IMR-90 (cell line): ENCODE data around the gene DEAF1. TPM values are rescaled to one million over a fixed set of nuclear protein-coding genes. Genes with fewer than 3 reads are reported as not detected.

Source experiments
- ATAC-seq: fragments of 200-7000 bp; cut with Tn5 transposase; 2 replicates; pipeline ENCODE4 v1.9.1; 2020; ENCODE audit warnings: low read depth, mild to moderate bottlenecking, moderate library complexity
- BruUV-seq: library from RNA; stranded (reverse); fragments of 400-500 nt; replicated peaks from 2 replicates; lab custom pipeline; 2021; lab: Mats Ljungman, UMichigan
- CTCF ChIA-PET: fragments of 300-600 bp; formaldehyde crosslinking; extraction: SDS; loops from one replicate; lab custom pipeline; 2021; ENCODE audit warnings: antibody characterized with exemption; lab: Yijun Ruan, JAX
- POLR2A ChIA-PET: fragments of 300-600 bp; sonication (Branson Sonifier 250); formaldehyde crosslinking; loops from one replicate; lab custom pipeline; 2022; ENCODE audit warnings: antibody characterized with exemption; ENCODE audit not compliant: unreplicated experiment; lab: Charles Lee
- DNase-seq: peaks from one replicate; pipeline ENCODE4 v3.0.0; 2013
- H2AFZ ChIP-seq: replicated peaks from 2 replicates; pipeline ENCODE3; 2013; ENCODE audit warnings: low read length, mild to moderate bottlenecking; ENCODE audit not compliant: poor library complexity
- H2AK5ac ChIP-seq: 2 replicates; pipeline ENCODE4 v1.6.1; 2013; ENCODE audit warnings: low read depth, low read length, inconsistent platforms
- H2AK9ac ChIP-seq: replicated peaks from 2 replicates; pipeline ENCODE3; 2013; ENCODE audit warnings: mild to moderate bottlenecking, low read depth, low read length, moderate library complexity; ENCODE audit not compliant: poor library complexity
- H2BK120ac ChIP-seq: 2 replicates; pipeline ENCODE4 v1.6.1; 2013; ENCODE audit warnings: low read depth, low read length, inconsistent platforms
- H2BK15ac ChIP-seq: 3 replicates; pipeline ENCODE4 v1.6.1; 2013; ENCODE audit warnings: low read depth, low read length, inconsistent platforms
- H2BK20ac ChIP-seq: 2 replicates; pipeline ENCODE4 v1.6.1; 2013; ENCODE audit warnings: low read depth, mild to moderate bottlenecking, inconsistent platforms, low read length, moderate library complexity
- H2BK5ac ChIP-seq: 2 replicates; pipeline ENCODE4 v1.6.1; 2013; ENCODE audit warnings: mild to moderate bottlenecking, low read depth, low read length, inconsistent platforms; ENCODE audit not compliant: poor library complexity, severe bottlenecking
- H3K14ac ChIP-seq: replicated peaks from 2 replicates; pipeline ENCODE4 v1.6.1; 2013; ENCODE audit warnings: low read depth, low read length, inconsistent platforms
- H3K18ac ChIP-seq: 2 replicates; pipeline ENCODE4 v1.6.1; 2013; ENCODE audit warnings: low read depth, low read length, control low read depth
- H3K23ac ChIP-seq: 2 replicates; pipeline ENCODE4 v1.6.1; 2013; ENCODE audit warnings: low read depth, low read length, inconsistent platforms
- H3K27ac ChIP-seq: 2 replicates; pipeline ENCODE4 v1.5.1; 2013; ENCODE audit warnings: mild to moderate bottlenecking, control low read depth, low read length; ENCODE audit not compliant: insufficient read depth
- H3K27me3 ChIP-seq: 2 replicates; pipeline ENCODE4 v1.6.1; 2013; ENCODE audit warnings: low read length; ENCODE audit not compliant: control insufficient read depth, insufficient read depth
- H3K36me3 ChIP-seq: 2 replicates; pipeline ENCODE4 v1.6.1; 2013; ENCODE audit warnings: low read length, mixed read lengths; ENCODE audit not compliant: control insufficient read depth, insufficient read depth
- H3K4ac ChIP-seq: 2 replicates; pipeline ENCODE4 v1.6.1; 2013; ENCODE audit warnings: low read depth, low read length, inconsistent platforms
- H3K4me1 ChIP-seq: 2 replicates; pipeline ENCODE4 v1.6.1; 2013; ENCODE audit warnings: low read length, mixed read lengths; ENCODE audit not compliant: control insufficient read depth, insufficient read depth
- H3K4me2 ChIP-seq: 2 replicates; pipeline ENCODE4 v1.6.1; 2013; ENCODE audit warnings: low read depth, mild to moderate bottlenecking, control low read depth, low read length, moderate library complexity
- H3K4me3 ChIP-seq: 2 replicates; pipeline ENCODE4 v1.5.1; 2013; ENCODE audit warnings: low read depth, mild to moderate bottlenecking, control low read depth, low read length, moderate library complexity; ENCODE audit not compliant: insufficient read depth
- H3K56ac ChIP-seq: 2 replicates; pipeline ENCODE4 v1.6.1; 2013; ENCODE audit warnings: low read length, inconsistent platforms; ENCODE audit not compliant: insufficient read depth; ENCODE audit errors: extremely low read depth
- H3K79me1 ChIP-seq, 2 experiments: 2 replicates each; pipeline ENCODE4 v1.6.1; 2013; ENCODE audit warnings: low read length in 2 of 2, inconsistent platforms in 1 of 2, low read depth in 1 of 2
- H3K9ac ChIP-seq: 2 replicates; pipeline ENCODE4 v1.6.1; 2013; ENCODE audit warnings: low read depth, low read length, control low read depth
- H3K9me1 ChIP-seq: 2 replicates; pipeline ENCODE4 v1.6.1; 2013; ENCODE audit warnings: low read length, inconsistent platforms; ENCODE audit not compliant: insufficient read depth
- H3K9me3 ChIP-seq: 2 replicates; pipeline ENCODE4 v1.6.1; 2013; ENCODE audit warnings: low read length; ENCODE audit not compliant: control insufficient read depth, insufficient read depth
- H4K20me1 ChIP-seq: 2 replicates; pipeline ENCODE4 v1.6.1; 2013; ENCODE audit warnings: low read length, inconsistent platforms; ENCODE audit not compliant: insufficient read depth
- H4K5ac ChIP-seq: 2 replicates; pipeline ENCODE4 v1.6.1; 2013; ENCODE audit warnings: mild to moderate bottlenecking, low read depth, low read length, control low read depth
- H4K8ac ChIP-seq, 2 experiments: 2 replicates each; pipeline ENCODE4 v1.6.1; 2013; ENCODE audit warnings: low read depth in 2 of 2, low read length in 2 of 2, control low read depth in 1 of 2, inconsistent platforms in 1 of 2
- H4K91ac ChIP-seq: 2 replicates; pipeline ENCODE4 v1.6.1; 2013; ENCODE audit warnings: low read depth, low read length, inconsistent platforms; ENCODE audit not compliant: insufficient read depth
- CHD1 ChIP-seq: IDR thresholded peaks from 2 replicates; pipeline ENCODE4 v1.6.1; 2012; ENCODE audit warnings: low read depth, low read length, improper control_type of control experiment
- MAFK ChIP-seq: IDR thresholded peaks from 2 replicates; pipeline ENCODE4 v1.6.1; 2012; ENCODE audit warnings: low read depth, low read length, improper control_type of control experiment
- NFE2L2 ChIP-seq: fragments of 150-350 bp; IDR thresholded peaks from 2 replicates; pipeline ENCODE4 v1.6.1; 2016; ENCODE audit warnings: low read depth, mild to moderate bottlenecking, low read length
- RAD21 ChIP-seq: IDR thresholded peaks from 2 replicates; pipeline ENCODE4 v1.6.1; 2012; ENCODE audit warnings: low read length, improper control_type of control experiment
- RCOR1 ChIP-seq: IDR thresholded peaks from 2 replicates; pipeline ENCODE4 v1.6.1; 2012; ENCODE audit warnings: mild to moderate bottlenecking, low read length, improper control_type of control experiment; ENCODE audit not compliant: insufficient replicate concordance
- WGBS, 2 experiments: methylation state at CpG; one replicate each; pipeline versions ENCODE4 v1.1.5 to v1.1.7; 2013; ENCODE audit warnings: missing lambda C conversion rate in 2 of 2; ENCODE audit not compliant: insufficient read length in 1 of 2; ENCODE audit errors: extremely low coverage in 2 of 2; 5-methylcytosine and 5-hydroxymethylcytosine counted together
- dilution Hi-C: fragments of 300-500 bp; cut with HindIII; formaldehyde crosslinking; loops from one replicate; pipeline ENCODE4 v1.14.3; 2018; ENCODE audit warnings: low sequenced_read_pairs; ENCODE audit not compliant: unreplicated experiment
- in situ Hi-C: fragments of 300-500 bp; cut with MboI; formaldehyde crosslinking; loops from 3 replicates; pipeline ENCODE4 v1.14.3; 2019; ENCODE audit warnings: low sequenced_read_pairs, inconsistent platforms, mixed read lengths
- intact Hi-C: fragments of 100-400 bp; cut with micrococcal nuclease; formaldehyde crosslinking; loops from 2 replicates; pipeline ENCODE4 v1.10.0; 2022
- polyA plus RNA-seq, 3 experiments: library from polyadenylated mRNA; depleted of rRNA; stranded (reverse); fragments of >200 nt; gene quantifications; 2 replicates each; pipeline ENCODE4 v1.2.3, GENCODE V29; 2012; ENCODE audit warnings: low replicate concordance in 1 of 3
- total RNA-seq: library from RNA; depleted of rRNA; stranded (reverse); fragments of >200 nt; gene quantifications from 2 replicates; pipeline ENCODE4 v1.2.3, GENCODE V29; 2012
- TF ChIP-seq, protein P1 (sequence below): conservative IDR thresholded peaks from 2 replicates; pipeline ENCODE4 v1.5.1; 2012; ENCODE audit warnings: mild to moderate bottlenecking, low read depth, low read length, improper control_type of control experiment
- TF ChIP-seq, protein P2 (sequence below): fragments of 150-350 bp; IDR thresholded peaks from 2 replicates; pipeline ENCODE4 v1.6.1; 2016; ENCODE audit warnings: low read depth, mild to moderate bottlenecking, low read length, moderate library complexity, borderline replicate concordance

Gene DEAF1
- total and polyA plus RNA-seq, 2 of the 4 experiments (the other 2 are of a cell fraction) = 22.9 to 31.6 TPM

DNA sequence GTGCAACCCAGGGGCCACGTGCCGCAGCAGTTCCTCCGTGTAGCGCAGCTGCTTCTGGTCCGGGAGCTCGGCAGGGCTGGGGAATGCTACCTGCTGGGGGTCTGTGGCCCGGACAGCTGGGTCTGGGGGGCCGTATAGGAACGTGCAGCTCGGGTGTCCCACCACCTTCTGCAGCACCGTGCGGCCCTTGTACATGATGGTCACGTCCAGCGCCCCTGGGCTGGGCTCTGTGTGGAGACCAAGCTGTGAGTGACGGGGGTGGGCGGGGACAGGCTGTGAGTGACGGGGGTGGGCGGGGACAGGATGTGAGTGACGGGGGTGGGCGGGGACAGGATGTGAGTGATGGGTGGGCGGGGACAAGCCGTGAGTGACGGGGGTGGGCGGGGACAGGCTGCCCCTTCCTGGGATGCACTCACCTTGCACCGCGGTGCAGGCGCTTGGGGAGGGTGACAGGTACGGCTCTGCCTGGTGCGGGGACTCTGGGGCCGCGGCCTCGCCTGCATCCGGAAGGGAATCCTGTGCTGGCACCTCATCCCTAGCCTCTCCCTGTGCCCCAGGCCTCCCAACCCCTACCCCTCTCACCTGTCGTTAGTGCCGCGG lies 81.6 kb downstream of the DEAF1 start:
- H2BK5ac ChIP-seq = no peak overlapping the region
- H4K8ac ChIP-seq = no peak overlapping the region
- intact Hi-C loops = no loop called here
- no peak overlapping the region for H2AK9ac ChIP-seq
- H3K79me1 ChIP-seq = peaks cover 2 to 33% of the 10 kb centered on the region in 2 experiments; a peak in 3 of 4 replicates
- 100% methylated on average over 3 of the region's 36 CpGs; no CpG with 5 or more reads in 1 of the 2 experiments for WGBS, 2 experiments
- peaks cover 53% of the 10 kb centered on the region for H3K36me3 ChIP-seq
- H3K18ac ChIP-seq = no peak overlapping the region
- H2BK15ac ChIP-seq = no peak overlapping the region
- H3K27me3 ChIP-seq = no peaks in the 10 kb centered on the region
- BruUV-seq = no TSS peak
- H4K5ac ChIP-seq = no peak overlapping the region
- no peak overlapping the region for H3K4me2 ChIP-seq
- H3K4ac ChIP-seq = no peak overlapping the region
- H3K4me3 ChIP-seq = no peak overlapping the region
- POLR2A ChIA-PET = no interaction called here
- H3K9ac ChIP-seq = no peak overlapping the region
- dilution Hi-C loops = no loop called here
- no peak overlapping the region for H2AK5ac ChIP-seq
- no peak overlapping the region for H2BK20ac ChIP-seq
- no peak for ATAC-seq
- H3K9me1 ChIP-seq = no peaks in the 10 kb centered on the region
- no peak overlapping the region for H3K14ac ChIP-seq
- no peak overlapping the region for H3K27ac ChIP-seq
- no peaks in the 10 kb centered on the region for H3K9me3 ChIP-seq
- no peak overlapping the region for H3K56ac ChIP-seq
- H4K20me1 ChIP-seq = peaks cover 39% of the 10 kb centered on the region
- no peak overlapping the region for H3K23ac ChIP-seq
- no peak overlapping the region for H2AFZ ChIP-seq
- H2BK120ac ChIP-seq = no peak overlapping the region
- peaks cover 4% of the 10 kb centered on the region; the same call in 1 of the 2 replicates for H3K4me1 ChIP-seq
- CTCF ChIA-PET = no interaction called here
- TF ChIP-seq RCOR1 (no peak), CHD1 (no peak), RAD21 (no peak), MAFK (no peak), NFE2L2 (no peak)
- TF ChIP-seq, protein P1, sequence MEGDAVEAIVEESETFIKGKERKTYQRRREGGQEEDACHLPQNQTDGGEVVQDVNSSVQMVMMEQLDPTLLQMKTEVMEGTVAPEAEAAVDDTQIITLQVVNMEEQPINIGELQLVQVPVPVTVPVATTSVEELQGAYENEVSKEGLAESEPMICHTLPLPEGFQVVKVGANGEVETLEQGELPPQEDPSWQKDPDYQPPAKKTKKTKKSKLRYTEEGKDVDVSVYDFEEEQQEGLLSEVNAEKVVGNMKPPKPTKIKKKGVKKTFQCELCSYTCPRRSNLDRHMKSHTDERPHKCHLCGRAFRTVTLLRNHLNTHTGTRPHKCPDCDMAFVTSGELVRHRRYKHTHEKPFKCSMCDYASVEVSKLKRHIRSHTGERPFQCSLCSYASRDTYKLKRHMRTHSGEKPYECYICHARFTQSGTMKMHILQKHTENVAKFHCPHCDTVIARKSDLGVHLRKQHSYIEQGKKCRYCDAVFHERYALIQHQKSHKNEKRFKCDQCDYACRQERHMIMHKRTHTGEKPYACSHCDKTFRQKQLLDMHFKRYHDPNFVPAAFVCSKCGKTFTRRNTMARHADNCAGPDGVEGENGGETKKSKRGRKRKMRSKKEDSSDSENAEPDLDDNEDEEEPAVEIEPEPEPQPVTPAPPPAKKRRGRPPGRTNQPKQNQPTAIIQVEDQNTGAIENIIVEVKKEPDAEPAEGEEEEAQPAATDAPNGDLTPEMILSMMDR = no peak
- TF ChIP-seq, protein P2, sequence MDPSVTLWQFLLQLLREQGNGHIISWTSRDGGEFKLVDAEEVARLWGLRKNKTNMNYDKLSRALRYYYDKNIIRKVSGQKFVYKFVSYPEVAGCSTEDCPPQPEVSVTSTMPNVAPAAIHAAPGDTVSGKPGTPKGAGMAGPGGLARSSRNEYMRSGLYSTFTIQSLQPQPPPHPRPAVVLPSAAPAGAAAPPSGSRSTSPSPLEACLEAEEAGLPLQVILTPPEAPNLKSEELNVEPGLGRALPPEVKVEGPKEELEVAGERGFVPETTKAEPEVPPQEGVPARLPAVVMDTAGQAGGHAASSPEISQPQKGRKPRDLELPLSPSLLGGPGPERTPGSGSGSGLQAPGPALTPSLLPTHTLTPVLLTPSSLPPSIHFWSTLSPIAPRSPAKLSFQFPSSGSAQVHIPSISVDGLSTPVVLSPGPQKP = no peak
- in situ Hi-C loops = no loop called here
- DNase-seq = no peak
- H4K91ac ChIP-seq = no peak overlapping the region
